ENCODE data around the gene OR1S2.
"Not testable (repeated sequence)": the region's sequence is repeated elsewhere in the genome, so short reads cannot be mapped to it uniquely, and the experiment has no call there.

Gene OR1S2, protein sequence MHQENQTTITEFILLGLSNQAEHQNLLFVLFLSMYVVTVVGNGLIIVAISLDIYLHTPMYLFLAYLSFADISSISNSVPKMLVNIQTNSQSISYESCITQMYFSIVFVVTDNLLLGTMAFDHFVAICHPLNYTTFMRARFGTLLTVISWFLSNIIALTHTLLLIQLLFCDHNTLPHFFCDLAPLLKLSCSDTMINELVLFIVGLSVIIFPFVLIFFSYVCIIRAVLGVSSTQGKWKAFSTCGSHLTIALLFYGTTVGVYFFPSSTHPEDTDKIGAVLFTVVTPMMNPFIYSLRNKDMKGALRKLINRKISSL

DNA sequence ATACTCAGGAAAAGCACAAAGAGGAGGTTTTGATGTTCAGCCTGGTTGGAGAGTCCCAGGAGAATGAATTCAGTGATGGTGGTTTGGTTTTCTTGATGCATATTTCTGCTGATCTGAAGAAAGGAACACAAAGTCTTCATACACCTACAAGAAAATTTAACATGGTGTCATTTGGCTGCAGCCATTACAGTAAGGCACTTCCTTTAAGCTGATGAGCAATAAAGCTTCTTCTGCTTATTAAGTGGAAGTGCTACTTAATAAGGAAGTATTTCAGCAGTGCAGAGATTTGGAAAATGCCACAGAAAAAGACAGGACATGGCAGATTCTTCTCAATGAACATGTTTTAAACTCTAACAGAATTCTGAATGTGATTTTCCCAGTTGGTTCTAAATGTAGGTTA, at the start of gene OR1S2:
Gene OR1S2 (minus strand): TSS at position 101 of the 400 bp plus-strand sequence. CDS start 0 bp downstream, at position 101.
- DNase-seq (ENCODE audit: low read depth) = no peak

- no peak for DNase-seq (ENCODE audit: low read depth)
Observed at GRCh38 chr11:58243954-58244353, 40.0 kb upstream of the OR1S2 start.

GRCh38 chr11:58227956-58228615, 24.1 kb upstream of the OR1S2 start:
- DNase-seq (ENCODE audit: low read depth) = no peak

DNA sequence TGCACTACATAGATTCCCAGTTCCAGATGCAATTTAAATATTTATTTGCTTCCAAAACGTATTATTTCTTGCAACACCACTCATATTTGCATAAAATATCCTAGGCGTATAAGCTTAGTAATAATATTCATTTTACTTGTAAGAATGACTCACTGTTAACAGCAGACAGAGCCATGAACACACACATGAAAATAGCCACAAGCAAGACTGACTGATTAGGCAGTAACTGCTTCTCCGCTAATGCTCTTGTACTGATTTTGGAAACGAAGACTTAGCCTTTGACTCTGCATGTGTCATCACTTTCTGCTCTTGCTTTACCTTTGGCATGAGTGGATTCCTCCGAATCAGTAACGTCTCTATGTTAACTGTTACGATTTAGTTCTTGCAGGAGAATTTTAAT, 18.8 kb upstream of the OR1S2 start:
- no peak for DNase-seq (ENCODE audit: low read depth)

DNA sequence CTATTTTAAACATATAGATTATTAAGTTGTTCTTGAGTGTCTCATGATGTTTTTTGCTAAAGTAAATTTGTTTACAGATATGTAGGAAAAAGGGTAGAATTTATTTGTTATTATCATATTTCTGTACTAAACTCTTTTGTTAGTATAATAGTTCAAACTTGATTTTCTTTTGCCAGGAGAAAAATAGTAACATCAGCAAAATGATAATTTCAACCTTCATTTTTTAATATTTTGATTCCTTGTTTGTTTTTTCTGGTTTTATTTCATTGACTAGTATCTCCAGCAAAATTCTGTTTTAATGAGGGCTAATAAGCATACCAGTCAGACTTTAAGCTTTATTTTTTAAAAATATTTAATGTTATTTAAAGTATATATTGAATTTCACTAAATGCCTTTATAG, 12.5 kb upstream of the OR1S2 start:
- no peak for DNase-seq (ENCODE audit: low read depth)

GRCh38 chr11:58212420-58212819, 8.5 kb upstream of the OR1S2 start, which contains the start of gene OR1S1:
OR1S1 (plus strand) TSS chr11:58212720.
- DNase-seq (ENCODE audit: low read depth) = not testable (repeated sequence)

- DNase-seq (ENCODE audit: low read depth) = no peak
Observed at GRCh38 chr11:58199271-58199670, 4.7 kb downstream of the OR1S2 start.

DNA sequence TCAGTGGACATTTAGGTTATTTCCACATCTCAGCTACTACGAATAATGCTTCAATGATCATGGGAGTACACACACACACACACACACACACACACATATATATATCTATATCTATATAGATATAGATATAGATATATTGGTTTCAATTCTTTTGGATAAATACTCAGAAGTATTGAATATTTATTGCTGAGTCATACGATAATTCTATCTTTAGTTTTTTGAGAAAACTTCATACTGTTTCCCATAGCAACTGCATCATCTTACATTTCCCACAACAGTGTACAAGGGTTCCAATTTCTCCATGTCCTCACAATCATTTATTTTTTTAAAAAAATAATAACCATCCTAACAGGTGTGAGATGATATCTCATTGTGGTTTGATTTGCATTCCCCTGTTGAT, 8.0 kb downstream of the OR1S2 start:
- DNase-seq (ENCODE audit: low read depth) = no peak

- no peak for DNase-seq (ENCODE audit: low read depth)
Observed at GRCh38 chr11:58193391-58193790, 10.6 kb downstream of the OR1S2 start.

GRCh38 chr11:58192229-58192628, 11.7 kb downstream of the OR1S2 start:
- no peak for DNase-seq (ENCODE audit: low read depth)

DNA sequence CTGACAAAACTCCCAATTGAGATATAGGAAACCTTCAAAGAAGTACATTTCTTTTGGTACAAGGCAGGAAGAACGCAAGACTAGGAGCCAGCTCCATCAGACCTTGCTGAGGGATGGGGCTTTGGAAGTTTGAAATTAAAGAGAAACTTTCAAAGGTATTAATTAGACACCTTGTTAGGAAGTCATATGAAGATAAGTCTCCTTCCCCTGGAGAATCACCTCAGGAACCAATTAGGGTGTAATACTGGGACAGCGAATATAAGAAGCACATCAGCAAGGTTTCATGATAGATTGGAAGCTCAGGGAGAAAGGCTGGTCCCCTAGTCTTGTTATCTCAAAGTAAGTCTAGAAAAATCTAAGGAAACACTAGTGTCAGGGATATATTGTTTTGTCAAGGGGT, 15.2 kb downstream of the OR1S2 start, which contains the start of gene OR9Q2:
Gene OR9Q2 (plus strand): TSS at position 301 of the 400 bp plus-strand sequence. CDS start 1,421 bp downstream, outside the sequence.
- no peak for DNase-seq (ENCODE audit: low read depth)

DNA sequence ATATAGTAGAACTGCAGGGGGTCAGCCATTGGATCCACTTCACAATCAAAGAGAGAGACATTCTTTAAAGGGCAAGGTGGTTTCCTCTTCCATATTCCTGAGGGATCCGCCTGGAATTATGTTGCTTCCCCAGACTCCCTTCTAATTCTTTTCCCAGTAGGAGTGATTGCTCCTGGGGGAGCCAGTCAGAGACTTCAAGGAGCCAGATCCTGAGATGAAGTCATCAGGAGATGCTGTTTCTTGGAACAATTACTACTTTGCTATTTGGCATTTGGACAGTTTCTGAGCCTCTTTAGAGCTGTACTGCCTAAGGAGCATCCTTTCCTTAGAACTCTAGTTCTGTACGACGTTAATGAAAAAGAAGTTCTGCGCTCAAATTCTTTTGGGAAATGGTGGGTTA, 17.0 kb downstream of the OR1S2 start:
- no peak for DNase-seq (ENCODE audit: low read depth)

DNA sequence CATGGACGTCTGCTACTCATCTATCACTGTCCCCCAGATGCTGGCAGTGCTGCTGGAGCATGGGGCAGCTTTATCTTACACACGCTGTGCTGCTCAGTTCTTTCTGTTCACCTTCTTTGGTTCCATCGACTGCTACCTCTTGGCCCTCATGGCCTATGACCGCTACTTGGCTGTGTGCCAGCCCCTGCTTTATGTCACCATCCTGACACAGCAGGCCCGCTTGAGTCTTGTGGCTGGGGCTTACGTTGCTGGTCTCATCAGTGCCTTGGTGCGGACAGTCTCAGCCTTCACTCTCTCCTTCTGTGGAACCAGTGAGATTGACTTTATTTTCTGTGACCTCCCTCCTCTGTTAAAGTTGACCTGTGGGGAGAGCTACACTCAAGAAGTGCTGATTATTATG, 24.3 kb downstream of the OR1S2 start:
- DNase-seq (ENCODE audit: low read depth) = no peak

GRCh38 chr11:58178444-58178843, 25.5 kb downstream of the OR1S2 start:
- DNase-seq (ENCODE audit: low read depth) = no peak

DNA sequence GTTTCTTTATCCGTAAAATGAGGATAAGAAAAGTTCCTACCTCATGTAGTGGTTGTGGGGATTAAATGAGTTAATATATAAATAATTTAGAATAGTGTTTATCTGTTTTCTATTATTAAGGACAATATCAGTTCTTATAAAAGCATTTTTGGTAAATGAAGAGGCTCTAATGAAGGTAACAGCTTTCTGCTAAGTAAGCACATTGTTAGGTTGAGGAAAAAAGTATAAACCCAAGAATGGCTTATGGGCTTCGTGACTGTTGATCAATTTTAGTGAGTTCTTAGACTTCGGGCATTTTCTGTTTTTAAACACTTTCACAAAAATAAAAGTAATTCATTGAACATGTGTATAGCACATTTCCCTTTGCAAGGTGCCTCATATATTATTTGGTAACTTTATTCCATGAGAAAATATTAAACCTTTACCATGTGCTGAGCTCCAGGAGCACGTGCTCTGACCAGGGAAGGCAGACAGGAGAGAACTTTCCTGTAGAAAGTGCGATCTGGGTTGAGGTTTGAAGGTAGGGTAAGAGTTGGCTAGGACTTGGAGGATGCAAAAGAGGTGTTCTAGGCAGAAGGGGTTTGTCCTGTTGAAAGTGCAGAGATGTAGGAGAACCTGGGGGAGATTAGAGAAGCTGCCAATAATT, 26.4 kb downstream of the OR1S2 start:
- DNase-seq (ENCODE audit: low read depth) = no peak

GRCh38 chr11:58165504-58166106, 38.3 kb downstream of the OR1S2 start:
- DNase-seq (ENCODE audit: low read depth) = no peak

GRCh38 chr11:58164990-58165389, 39.0 kb downstream of the OR1S2 start:
- no peak for DNase-seq (ENCODE audit: low read depth)

DNA sequence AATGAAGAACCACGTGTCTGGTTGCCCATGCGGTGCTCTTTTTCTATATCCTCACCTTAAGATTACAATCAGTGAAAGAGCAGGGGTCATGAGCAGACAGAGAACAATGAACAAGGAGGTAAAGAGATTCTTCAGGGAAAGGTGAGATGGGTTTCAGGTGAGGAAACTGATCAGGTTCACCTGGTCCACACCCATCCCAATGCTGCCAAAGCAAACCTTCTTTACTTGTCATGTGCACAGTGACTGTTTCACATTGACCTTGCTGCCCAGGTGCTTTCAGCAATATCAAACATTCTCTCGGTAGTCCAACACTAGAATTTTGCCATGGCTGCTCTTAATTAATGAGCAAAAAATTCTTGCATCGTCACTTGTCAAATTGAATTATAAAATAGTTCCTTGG, 39.6 kb downstream of the OR1S2 start:
- DNase-seq (ENCODE audit: low read depth) = no peak

Measured in T-helper 22 cell (primary cell).